ENCODE measurements around the gene HSPB6.
"Not testable (repeated sequence)": the region's sequence is repeated elsewhere in the genome, so short reads cannot be mapped to it uniquely, and the experiment has no call there.

The HSPB6 gene

GRCh38 chr19:35732540-35733179 lies 24.2 kb downstream of the HSPB6 start:
- no peak for DNase-seq (ENCODE audit: low spot score)
- FAIRE-seq = no peak

- DNase-seq (ENCODE audit: low spot score) = no peak
- FAIRE-seq = no peak
Measured at GRCh38 chr19:35731779-35732405, 24.9 kb downstream of the HSPB6 start.

- DNase-seq (ENCODE audit: low spot score) (no peak), FAIRE-seq (no peak)
Measured at GRCh38 chr19:35731353-35731752, 25.5 kb downstream of the HSPB6 start.

- DNase-seq (ENCODE audit: low spot score) (no peak), FAIRE-seq (no peak)
Measured at GRCh38 chr19:35730326-35730725, 26.5 kb downstream of the HSPB6 start.

GRCh38 chr19:35729763-35730162 lies 27.1 kb downstream of the HSPB6 start:
- DNase-seq (ENCODE audit: low spot score) = no peak
- no peak for FAIRE-seq

- no peak for FAIRE-seq
- no peak for DNase-seq (ENCODE audit: low spot score)
Measured at GRCh38 chr19:35729021-35729420, 27.8 kb downstream of the HSPB6 start.

- FAIRE-seq (no peak), DNase-seq (ENCODE audit: low spot score) (no peak)
Measured at GRCh38 chr19:35727956-35728706, 28.7 kb downstream of the HSPB6 start.

GRCh38 chr19:35727053-35727955 lies 29.5 kb downstream of the HSPB6 start:
- FAIRE-seq (no peak), DNase-seq (ENCODE audit: low spot score) (no peak)

GRCh38 chr19:35725216-35725861 lies 31.5 kb downstream of the HSPB6 start:
- DNase-seq (ENCODE audit: low spot score) = no peak
- FAIRE-seq = no peak

GRCh38 chr19:35724560-35724959 lies 32.3 kb downstream of the HSPB6 start:
- DNase-seq (ENCODE audit: low spot score) (no peak), FAIRE-seq (no peak)

GRCh38 chr19:35724132-35724531 lies 32.7 kb downstream of the HSPB6 start:
- not testable (repeated sequence) for FAIRE-seq; DNase-seq (ENCODE audit: low spot score)

- no peak for DNase-seq (ENCODE audit: low spot score)
- FAIRE-seq = no peak
Measured at GRCh38 chr19:35723671-35724070, 33.2 kb downstream of the HSPB6 start.

- no peak for DNase-seq (ENCODE audit: low spot score)
- no peak for FAIRE-seq
Measured at GRCh38 chr19:35722897-35723296, 33.9 kb downstream of the HSPB6 start.

GRCh38 chr19:35722461-35722860 lies 34.4 kb downstream of the HSPB6 start:
- DNase-seq (ENCODE audit: low spot score) = no peak
- no peak for FAIRE-seq

- no peak for FAIRE-seq
- DNase-seq (ENCODE audit: low spot score) = no peak
Measured at GRCh38 chr19:35721374-35721773, 35.5 kb downstream of the HSPB6 start.

GRCh38 chr19:35720648-35721047 lies 36.2 kb downstream of the HSPB6 start:
- DNase-seq (ENCODE audit: low spot score) = no peak
- no peak for FAIRE-seq

- FAIRE-seq (no peak), DNase-seq (ENCODE audit: low spot score) (no peak)
Measured at GRCh38 chr19:35720163-35720524, 36.7 kb downstream of the HSPB6 start.

- FAIRE-seq (no peak), DNase-seq (ENCODE audit: low spot score) (no peak)
Measured at GRCh38 chr19:35719402-35720162, 37.2 kb downstream of the HSPB6 start.

GRCh38 chr19:35718345-35719041 lies 38.3 kb downstream of the HSPB6 start:
- no peak for FAIRE-seq
- no peak for DNase-seq (ENCODE audit: low spot score)

Data from RCC 7860 (cell line).